Activated CD4-positive, alpha-beta T cell treated with anti-CD3 and anti-CD28 coated beads, Interleukin-10, Interleukin-2, amounts not matched to agents 100 ng/mL and 50 ng/mL, durations not matched to agents 16 hours and 8 hours (primary cell): ENCODE measurements around the gene SORBS2.

Source experiments
- DNase-seq: peaks from one replicate; pipeline ENCODE4 v3.0.0-alpha.2; 2020

The SORBS2 gene

DNA sequence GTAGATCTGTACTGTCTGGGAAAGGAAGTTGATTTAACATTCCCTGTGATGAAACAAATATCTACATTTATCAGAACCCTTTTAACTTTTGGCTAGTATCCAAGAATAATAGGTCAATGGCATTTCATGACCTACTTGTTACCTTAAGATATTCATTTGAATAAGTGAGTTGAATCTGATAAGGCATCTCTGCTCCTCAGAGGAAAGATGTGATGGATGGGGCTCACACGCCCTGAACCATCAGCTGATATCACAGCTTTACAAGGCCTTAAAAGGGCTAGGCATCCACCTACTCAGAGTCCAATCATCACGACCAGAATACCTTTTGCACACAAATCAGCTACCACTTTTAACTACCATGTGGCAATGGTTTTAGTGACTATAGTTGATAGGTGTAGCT lies 186.5 kb downstream of the SORBS2 start:
- DNase-seq, result no peak

DNA sequence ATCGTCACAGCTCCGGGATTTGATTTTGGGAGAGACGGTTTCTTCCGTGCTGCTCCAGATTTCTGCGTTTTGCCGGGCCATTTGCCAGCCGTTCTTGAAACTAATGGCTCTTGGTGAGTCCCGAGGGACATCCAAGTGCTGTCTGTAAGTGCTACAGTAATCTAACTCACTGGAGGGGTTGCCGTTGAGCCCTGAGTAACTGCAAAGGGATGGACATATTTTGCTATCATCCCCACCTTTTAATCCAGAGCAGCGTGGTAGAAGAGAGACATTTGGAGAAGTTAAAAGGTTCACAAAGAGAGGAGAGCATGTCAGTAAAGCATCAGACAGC lies 187.8 kb downstream of the SORBS2 start:
- DNase-seq, result no peak

DNA sequence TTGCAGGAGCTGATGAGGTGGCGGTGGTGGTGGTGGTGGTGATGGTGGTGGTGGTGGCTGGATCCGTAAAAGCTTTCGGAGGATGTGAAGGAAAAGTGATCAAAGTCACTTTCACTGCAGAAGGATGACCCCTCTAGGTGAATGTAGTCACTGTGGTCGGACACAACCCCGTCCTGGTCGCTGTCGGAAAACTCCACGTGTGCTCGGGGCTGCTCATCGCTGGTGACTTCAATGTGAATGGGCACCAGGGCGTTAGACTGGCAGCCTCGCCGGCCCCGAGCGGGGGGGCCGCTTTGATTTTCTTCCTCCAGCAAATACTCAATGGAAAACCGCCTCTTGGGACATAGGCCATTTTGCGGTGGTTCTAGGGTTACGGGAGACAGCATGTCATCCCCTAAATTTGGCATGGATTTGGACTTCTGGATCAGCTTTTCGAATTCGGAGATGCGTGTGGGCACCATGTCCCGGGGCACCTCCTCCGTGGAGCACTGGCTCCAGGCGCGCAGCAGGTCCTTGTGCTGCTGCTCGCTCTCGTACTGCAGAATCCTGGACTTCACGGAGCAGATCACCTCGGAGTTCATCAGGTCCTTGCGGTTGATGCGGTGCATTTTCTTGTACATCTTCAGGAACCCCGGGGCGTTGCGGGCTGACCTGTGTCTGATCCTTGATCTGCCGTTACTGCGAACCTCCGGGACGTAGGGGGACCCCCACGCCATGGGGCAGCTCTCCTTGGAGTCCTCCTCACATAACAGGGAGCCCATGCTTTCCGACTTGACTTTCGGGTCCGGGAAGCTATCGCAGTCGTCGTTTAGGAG lies 188.3 kb downstream of the SORBS2 start:
- no peak for DNase-seq

DNA sequence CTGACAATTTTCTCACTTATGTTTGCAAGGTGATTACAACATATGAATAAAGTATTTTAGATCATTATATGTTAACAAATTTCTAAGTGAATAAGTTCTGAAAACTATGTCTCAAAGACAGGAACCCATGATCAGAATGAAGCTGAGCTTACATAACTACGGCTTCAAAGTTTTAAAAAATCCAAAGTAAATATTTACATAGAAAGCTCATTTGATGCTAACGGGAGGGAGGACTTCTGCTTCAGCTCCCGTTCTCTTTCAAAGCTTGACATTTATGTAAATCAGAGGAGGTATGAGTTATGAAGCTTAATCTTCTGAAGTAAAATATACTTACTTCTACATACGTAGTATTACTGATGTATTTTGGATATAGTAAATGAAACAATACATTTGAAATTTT lies 203.8 kb downstream of the SORBS2 start:
- no peak for DNase-seq

DNA sequence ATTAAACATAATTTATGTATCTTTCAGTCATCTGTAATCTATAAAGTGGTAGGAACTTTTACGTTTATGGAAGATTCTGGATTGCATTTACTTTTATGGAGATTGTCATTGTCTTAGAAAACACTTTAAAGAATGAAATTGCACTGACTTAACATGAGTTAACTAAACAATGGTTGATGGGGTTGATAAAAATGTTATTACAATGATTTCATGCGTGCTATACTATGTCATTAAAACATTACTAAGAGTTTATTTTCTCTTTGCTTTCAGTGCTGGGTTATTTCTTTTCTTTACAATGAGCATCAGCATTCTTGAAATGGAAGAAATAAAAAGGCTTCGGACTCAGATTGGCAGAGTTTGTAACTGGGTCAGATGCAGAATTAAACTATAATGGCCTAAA lies 209.6 kb downstream of the SORBS2 start:
- DNase-seq, result no peak

DNA sequence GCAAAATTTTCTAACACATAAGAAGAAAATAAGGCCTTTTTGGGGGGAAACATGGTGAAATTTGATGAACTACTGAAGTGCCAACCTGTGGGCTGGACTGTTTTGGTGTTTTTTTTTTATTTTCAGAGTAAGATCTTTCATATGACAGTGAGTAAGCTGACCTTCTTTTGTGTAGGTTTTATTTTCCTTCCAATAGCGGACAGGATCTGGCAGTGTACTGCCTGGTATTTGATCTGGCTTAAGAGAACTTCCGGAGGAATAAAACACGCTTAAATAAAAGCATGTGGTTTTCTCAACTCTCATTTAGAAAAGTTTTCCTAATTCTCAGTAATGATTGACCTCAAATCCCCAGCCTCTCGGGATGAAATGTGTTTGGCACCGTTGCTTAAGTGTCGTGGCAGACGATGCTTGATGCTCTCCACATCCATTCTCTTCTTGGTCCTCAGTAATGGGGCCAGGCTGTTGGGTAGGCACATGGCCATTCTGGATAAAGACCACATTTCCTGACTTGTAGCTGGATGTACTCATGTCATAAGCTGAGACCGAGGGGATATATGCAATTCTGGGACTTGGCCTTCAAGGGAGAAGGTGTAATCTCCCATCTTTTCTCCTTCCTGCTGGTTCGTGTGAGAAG lies 211.1 kb downstream of the SORBS2 start:
- DNase-seq, result no peak

DNA sequence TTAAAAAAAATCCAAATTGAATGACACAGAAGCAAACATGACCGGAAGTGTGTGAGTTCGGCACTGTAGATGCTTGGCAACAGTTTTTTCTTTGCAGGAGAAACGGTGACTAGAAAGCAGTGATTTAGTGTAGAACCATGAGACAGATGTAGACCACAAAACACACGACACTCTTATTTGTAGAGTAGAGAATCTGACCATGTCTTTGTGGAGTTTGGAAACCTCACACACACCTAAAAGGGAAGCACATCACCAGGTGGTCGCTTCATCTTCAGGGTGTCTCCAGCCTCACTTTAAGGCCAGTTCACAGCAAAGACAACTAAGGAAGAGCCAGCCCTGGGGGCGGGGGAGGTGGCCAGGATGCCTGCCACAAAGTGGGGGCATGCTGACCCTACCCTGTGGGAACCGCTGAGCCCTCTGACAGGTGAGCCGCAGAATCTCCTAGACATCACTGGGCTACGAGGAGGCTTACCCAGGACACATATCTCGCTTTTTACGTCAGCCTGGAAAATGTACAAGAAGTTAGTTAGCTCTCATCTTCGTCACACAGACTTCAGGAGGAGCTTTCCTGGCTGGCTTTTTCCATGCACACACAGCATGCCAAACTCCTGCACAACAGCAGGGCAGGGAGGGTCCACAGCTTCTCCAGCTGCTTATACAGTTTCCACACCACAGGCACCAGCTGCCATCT lies 212.3 kb downstream of the SORBS2 start:
- DNase-seq, result no peak

DNA sequence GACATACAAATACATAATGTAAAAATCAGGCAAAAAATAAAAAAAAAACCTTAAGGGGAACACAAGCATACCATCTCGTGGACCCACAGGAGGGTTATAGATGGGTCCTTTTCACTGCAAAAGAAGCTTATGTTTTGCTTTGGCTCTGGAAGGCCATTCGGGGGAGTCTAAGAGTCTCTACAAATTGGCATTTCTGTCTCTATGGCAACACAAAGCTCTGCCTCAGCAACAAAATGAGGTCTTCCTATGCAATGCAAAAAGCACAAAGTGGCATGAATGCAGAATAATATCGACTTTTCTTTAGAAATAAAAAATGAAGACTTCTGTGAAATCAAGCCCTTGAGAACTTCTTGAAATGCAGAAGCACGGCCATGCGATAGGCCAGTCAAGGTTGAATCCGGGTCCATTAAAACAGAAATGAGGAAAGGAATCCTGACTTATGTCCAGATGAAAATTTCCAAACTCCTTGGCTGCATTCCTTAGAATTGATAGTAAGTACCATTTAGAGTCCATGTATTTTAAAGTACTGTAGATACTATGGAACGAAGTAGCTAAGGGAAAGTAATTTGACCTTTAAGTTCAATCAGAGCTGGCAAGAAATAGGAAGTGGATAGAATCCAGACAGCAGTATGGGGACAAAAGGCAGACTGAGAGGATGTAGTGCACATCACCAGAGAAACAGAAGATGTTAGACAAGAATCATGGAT lies 213.0 kb downstream of the SORBS2 start:
- no peak for DNase-seq

DNA sequence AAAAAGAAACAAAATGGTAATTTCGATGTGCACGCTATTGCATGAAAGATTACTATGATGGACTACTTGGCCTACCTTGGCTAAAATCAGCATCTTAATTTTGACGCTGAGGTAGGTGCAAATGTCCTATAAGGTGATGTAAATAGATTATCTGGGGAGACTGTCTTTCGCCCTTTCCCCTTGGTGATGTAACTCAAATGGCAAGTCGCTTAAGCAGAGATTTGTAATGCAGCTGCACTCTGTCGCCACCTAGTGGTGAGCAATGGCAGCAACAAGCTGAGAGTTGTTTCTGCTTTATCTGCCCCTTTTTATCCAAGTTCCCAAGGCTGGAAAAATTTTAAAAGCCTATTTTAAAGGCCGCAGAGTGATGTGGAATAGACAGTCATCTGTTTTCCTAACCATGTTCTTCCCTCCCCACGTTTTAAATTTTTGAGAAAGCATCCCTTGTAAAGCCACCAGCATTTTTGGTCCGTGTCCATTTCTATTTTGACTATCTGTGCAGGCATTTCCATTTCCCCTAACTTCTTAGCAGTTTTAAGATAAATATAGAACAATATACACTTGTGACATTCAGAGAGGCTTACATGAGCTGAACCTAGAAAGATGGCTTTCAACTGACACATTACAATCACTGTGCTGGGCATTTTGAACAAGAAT lies 214.3 kb downstream of the SORBS2 start:
- DNase-seq, result peak; percentile 69

DNA sequence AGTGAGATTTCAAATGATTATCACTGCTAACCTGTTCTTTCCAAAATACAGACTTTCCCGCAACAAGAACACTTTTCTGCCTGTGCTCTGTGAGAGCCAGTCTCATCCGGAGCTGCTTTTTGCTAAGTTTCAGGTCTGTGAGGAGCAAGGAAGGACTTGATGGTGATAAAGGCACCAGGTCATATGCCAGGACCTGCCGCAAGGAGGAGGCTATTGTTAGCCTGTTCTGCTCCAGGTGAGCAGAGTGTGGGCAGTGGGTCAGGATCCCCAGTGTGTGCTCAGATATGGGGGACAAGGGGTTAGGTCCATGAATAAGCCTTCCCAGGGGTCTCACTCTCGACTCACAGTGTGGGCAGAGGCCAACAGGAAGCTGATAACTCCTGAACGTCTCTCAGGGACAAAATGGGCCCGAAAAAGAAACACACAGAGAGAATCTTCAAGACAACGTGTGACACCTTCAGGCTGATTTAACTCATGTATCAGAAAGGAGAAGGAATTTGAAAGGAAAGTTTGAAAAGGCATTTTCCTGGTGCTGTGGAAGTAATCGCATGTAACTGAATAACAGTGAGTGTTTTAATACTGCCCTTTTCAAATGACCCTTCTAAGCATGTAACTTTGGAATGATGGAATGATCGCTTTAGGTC lies 219.0 kb downstream of the SORBS2 start:
- no peak for DNase-seq

DNA sequence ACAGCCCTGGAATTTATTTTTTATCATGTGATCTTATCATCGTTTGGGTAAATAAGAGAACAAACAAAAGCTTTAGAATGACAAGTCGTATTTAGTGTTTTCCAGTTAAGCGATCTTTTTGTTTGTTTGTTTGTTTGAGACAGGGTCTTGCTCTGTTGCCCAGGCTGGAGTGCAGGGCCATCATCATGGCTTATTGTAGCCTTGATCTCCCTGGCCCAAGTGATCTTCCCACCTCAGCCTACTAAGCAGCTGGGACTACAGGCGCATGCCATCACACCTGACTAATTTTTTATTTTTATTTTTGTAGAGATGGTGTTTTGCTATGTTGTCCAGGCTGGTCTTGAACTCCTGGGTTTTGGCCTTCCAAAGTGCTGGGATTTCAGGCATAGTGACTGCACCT lies 219.6 kb downstream of the SORBS2 start:
- no peak for DNase-seq

DNA sequence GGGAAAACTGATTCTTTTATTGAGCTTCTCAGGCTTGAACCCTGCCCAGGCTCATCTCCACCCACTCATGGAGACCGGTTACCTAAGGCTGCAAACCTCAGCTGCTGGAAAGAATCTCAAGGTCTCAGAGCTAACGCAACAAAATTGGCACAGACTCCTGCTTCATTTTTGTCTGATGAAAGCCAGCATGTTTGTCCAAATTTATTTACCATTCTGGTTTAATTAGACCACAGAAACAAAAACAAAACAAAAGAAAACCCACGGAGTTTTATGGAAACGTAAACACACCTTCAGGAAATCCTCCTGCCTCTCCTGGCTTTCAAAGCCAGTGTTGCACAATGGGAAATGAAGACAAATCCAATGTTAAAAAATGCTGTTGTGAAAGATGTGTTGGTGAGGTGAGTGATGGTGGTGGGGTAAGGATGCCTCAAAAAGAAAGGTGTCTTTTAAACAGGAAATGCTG lies 220.3 kb downstream of the SORBS2 start:
- no peak for DNase-seq

DNA sequence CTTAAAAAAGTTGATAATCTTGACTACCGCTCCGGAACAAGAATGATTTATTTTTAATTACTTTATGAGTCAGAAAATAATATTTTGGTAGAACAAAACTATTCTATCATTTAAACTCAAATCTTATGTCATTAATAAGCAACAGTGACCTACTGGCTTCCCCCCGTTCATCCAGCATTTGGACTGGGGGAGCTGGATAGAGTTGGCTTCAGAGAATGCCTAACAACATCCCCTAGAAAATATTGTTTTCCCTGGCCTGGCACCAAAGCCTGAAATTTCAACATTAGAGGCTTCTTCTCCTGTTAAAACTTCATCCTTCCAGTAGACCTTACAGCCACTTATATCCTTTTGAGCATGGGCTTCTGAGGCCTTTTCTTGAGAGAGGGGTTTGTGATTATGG lies 221.0 kb downstream of the SORBS2 start:
- no peak for DNase-seq

DNA sequence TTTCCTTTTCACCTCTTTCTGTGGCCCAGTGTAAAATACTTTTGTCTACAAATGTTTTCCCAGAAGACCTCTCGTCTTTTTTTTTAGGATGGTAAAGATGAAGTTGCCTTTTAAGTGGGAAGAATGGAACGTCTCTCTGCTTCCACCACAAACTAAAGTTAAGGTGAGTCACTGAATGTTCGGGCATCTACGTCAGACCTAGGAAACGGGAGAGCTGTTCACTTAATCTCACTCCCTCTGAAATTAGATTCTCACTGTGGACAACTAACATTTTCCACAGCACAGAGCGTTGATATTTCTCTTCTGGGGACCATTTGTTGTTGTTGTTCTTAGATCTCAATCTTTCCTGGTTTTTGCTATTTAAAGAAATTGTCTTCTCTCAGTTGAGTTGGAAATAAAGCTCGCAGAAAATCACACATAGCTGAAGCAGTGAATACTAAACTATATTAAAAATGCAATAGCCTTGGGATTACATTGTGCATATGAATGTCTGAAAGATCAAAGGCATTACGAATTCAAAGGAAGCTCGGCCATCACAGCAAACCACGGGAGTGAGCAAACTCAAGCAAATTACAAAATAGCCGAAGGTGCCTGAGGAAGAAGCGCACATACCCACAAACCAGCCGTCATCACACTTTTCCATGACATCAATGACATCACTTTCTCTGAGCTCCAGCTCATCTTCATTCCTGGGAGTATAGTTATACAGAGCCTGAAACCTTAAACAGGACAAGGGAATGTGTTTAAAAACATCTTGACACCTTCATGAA lies 222.7 kb downstream of the SORBS2 start:
- DNase-seq, result no peak

DNA sequence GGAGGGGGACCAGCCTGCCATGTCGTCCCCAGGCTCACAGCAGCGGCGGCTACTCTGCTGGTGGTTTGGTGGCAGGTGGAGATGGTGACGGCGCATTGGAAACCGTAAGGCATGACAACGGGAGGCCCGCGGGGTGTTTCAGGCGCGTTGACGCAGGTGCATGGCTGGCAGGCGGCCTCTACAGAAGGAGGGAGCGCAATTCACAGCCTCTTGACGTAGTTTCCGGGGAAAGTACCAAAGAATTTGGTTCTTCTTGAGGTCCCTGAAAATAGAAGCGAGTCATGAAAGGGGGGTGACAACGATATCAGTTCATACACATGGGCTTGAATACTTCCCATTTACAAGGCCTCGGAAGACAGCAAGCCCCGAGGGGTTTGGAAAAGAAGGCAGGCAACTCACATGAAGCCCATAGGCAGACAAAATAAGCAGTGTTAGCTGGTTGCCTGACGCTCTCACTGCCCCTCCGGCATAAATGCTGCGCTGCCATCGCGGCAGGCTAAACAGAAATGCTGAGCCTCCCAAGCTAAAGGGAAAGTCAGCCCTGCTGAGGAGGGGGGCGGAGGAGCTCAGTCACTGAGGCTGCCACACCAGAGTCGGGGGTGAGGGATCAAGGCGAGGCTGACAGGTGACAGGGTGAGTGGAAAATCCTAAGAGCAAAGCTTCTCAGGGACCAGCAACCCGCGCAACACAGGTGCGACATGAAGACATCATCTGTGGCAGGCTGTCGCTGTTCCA lies 224.4 kb downstream of the SORBS2 start:
- DNase-seq, result peak; percentile 36

DNA sequence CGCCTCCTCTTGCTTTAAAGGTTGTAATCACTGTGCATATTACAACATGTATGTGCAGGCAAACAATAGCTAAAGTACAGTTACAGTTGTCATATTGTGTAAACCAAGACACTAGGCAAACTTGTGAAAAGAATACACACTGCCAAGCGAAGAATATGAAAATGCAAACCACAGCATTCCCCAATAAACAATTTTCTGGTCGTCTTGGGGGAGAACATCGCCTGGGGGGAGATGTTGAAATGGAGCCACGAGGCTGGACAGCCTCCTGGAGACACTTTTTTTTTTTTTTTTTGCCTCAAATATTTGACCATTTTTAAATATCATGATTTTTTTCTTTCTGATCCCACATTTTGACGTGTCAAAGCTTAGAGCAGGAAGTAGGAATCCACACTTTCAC lies 225.0 kb downstream of the SORBS2 start:
- DNase-seq, result no peak

DNA sequence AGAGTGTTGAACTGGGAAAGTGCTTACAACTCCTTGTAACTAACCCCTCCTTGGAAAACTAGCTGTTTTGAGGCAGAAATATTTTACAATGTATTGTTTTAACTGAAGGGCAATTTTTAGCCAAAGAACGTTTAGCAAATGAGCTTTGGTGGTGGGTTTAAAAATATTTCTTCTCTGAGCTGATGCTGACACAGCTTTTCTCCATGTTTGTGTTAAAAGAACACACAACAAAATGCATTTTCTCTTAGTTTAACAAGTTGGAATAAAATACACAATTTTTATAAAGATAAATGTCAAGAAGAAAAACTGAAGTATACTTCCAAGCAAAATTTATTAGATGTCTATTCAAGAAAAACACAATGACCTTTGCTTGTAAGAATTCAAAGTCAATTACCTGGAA lies 226.8 kb downstream of the SORBS2 start:
- DNase-seq, result no peak

DNA sequence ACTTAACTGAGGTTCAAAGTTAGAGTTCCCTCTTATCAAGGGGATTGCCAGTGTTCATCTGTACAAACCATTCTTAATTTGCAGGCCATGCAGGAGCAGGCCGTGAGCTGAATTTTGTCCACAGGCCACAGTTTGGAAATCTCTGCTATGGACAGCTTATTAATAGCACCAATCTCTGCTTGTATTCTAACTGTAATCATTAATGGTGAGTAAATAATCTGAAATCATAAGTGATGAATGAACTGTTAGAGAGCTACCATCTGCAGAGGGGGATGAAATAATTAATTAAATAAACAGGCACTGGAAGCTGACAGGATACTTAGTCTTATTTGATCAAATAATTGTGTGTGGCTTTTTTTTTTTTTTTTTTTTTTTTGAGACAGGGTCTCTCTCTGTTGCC lies 228.2 kb downstream of the SORBS2 start:
- DNase-seq, result no peak

DNA sequence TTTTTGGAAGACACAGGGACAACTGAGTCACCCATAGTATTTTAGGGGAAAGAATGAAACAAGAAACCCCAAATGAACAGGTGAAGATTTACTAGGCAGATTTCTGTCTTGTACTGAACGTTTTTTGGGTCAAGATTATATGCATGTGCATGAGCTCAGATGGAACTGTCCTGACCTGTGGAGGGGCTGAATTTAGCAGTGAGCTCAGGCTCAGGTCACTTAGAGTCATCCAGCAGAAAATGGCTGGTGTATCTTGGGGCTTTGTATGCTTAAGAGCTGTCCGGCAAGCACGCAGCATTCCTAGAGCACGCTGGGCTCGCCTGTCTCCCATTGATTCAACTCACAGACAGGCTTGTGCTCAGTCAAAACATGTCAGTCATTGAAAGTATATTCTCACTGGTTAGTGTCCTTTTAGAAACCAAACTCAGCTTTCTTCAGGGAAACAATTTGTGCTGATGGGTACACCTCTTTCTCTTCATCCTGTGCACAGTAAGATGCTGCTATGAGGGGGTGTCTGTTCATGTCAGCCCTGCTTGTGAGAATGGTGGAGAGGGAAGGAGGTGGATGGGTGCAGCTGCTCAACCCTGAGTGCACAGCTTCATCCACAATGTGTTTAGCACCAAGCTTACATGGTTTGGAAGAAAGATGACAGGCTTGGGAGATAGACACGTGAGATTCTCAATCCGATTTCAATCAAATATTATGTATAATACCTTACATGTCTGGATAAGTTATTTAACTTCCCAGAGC lies 229.2 kb downstream of the SORBS2 start:
- DNase-seq, result no peak

DNA sequence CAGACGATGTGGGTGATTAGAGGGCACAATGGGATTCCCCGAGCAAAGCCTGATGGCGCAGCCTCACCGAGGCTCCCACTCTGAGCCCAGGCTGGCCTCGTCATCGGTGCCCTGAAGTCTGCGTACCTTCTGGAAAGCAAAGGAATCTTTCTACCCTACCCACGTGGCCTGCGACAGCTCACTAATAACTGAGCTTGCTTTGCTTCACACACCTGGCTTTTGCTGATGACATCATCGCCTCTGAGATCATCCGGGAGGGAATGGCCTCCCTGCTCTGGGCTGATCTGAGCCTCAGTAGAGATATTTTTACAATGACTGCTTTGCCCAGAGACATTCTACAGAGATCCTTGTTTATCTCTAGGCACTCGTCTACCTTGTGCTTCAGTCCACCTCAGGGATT lies 231.3 kb downstream of the SORBS2 start:
- no peak for DNase-seq
